Fibroblast of the conjunctiva (primary cell): ENCODE measurements around the gene NUTM1.
"Not testable (repeated sequence)": the region's sequence is repeated elsewhere in the genome, so short reads cannot be mapped to it uniquely, and the experiment has no call there.

Source experiments
- DNase-seq: peaks from one replicate; pipeline ENCODE4 v3.0.0-alpha.2; 2010; ENCODE audit warnings: low read depth

NUTM1 gene

DNA sequence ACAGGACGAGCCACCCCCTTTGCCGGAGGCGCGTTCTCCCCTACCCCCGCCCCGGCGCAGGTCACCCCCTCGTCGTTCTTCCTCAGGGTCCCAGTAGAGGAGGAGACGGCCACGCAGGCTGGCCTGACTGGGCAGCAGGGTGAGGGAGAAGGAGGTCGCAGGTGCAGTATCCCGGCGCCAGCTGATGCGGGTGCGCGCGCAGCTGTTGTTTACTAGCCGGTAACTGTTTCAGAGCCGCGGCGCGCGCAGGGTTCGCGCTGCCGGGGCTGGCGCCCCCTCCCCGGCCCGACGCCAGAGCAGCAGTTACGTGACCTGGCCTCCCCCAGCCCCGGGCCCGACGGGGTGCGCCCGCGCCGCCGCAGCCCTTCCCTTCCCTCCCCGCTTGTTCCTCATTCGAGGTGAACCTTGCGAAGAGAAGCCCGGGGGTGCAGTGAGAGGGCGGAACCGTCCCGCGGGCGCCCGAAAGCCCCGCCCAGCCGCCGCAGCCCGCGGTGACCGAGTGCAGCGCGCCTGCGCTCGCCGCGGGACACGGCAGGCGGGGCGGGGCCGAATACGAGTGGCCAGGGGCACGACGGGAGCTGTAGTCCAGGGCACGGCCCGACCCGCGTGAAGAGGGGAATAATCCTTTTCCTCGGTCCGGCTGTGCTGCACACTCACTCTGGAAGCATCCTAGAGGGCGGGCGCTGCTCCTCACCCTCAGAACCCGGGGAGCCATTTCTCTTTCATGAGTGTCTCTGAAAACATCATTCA lies 5.4 kb upstream of the NUTM1 start, which contains the start of gene SLC12A6:
Gene SLC12A6 (minus strand): TSS at position 225 of the 750 bp plus-strand sequence. CDS start 1,101 bp downstream, outside the sequence.
- peak; percentile 83 for DNase-seq

DNA sequence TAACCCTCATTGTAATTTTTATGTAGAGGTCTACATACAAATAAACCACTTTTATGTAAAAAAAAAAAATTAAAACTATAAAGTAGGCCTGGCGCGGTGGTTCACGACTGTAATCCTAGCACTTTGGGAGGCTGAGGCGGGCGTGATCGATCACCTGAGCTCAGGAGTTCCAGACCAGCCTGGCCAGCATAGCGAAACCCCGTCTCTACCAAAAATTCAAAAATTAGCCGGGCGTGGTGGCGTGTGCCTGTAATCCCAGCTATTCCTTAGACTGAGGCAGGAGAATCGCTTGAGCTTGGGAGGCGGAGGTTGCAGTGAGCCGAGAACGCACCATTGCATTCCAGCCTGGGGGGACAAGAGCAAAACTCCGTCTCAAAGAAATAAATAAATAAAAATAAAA lies 4.8 kb upstream of the NUTM1 start:
- no peak for DNase-seq

DNA sequence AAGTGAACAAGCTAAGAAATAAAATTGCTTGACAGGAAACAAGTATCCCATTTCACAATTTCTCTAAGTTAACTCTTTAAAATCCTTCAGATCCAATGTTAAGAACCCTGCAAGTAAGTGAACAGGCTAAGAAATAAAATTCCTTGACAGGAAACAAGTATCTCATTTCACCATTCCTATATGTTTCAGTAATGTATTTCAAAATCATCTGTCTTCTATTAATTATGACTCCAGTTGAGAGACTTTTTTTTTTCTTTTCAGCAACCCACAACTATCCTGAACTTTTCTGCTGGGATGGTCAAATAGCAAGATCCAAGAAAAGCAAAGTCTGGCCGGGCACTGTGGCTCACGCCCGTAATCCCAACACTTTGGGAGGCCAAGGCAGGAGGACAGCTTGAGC lies 3.2 kb upstream of the NUTM1 start:
- no peak for DNase-seq

DNA sequence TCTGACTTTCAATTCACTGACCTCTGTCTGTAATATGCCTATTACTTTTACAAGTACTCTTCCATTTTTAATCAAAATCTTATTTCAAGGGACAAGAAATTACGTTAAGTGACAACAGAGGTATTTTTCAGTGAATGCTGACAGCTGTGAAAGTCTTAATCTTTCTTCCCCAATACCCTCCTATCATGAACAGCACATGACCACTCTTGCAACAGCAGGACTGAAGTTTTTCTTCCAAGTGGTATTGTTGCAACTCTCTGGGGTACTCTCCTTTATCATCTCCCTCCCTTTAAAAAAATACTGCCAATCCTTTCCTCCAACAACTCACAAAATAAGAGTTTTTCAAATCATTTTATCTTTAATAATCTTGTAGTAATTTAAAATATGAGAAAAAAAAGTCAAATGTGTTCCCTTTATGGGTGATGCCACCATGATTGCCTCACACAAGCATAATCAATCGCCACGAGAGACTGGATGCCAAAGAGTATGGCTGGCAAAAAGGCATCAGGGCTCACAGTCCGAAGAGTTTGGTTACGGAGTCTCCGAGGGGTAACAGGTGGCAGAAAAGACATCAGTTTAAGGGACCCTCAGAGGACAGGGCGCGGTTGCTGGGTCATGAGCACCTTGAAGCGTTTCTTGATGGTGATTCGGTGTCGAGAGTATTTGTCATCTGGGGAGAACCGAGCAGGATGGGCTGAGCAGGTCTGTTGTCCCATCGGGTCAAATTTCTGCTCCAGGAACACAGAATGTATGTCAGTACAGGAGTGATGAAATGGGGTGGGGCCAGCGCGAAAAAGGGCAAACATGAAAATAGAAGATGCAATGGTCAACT lies 1.5 kb upstream of the NUTM1 start:
- DNase-seq: no peak

DNA sequence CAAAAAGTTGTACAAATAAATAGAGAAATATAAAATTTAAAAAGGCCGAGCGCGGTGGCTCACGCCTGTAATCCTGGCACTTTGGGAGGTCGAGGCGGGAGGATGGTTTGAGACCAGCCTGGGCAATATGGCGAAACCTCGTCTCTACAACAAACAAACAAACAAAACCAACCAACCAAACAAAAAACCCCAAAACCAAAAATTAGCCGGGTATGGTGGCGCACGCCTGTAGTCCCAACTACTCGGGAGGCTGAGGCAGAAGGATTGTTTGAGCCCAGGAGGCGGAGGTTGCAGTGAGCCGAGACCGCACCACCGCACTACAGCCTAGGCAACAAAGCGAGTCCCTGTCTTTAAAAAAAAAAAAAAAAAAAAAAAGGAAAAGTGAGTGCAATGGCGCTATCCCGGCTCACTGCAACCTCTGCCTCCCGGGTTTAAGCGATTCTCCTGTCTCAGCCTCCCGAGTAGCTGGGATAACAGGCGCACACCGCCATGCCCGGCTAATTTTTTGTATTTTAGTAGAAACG lies 840 bp upstream of the NUTM1 start:
- not testable (repeated sequence) for DNase-seq

DNA sequence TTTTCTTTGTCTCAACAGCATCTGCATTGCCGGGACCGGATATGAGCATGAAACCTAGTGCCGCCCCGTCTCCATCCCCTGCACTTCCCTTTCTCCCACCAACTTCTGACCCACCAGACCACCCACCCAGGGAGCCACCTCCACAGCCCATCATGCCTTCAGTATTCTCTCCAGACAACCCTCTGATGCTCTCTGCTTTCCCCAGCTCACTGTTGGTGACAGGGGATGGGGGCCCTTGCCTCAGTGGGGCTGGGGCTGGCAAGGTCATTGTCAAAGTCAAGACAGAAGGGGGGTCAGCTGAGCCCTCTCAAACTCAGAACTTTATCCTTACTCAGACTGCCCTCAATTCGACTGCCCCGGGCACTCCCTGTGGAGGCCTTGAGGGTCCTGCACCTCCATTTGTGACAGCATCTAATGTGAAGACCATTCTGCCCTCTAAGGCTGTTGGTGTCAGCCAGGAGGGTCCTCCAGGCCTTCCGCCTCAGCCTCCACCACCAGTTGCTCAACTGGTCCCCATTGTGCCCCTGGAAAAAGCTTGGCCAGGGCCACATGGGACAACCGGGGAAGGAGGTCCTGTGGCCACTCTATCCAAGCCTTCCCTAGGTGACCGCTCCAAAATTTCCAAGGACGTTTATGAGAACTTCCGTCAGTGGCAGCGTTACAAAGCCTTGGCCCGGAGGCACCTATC lies 5.0 kb downstream of the NUTM1 start:
- no peak for DNase-seq

DNA sequence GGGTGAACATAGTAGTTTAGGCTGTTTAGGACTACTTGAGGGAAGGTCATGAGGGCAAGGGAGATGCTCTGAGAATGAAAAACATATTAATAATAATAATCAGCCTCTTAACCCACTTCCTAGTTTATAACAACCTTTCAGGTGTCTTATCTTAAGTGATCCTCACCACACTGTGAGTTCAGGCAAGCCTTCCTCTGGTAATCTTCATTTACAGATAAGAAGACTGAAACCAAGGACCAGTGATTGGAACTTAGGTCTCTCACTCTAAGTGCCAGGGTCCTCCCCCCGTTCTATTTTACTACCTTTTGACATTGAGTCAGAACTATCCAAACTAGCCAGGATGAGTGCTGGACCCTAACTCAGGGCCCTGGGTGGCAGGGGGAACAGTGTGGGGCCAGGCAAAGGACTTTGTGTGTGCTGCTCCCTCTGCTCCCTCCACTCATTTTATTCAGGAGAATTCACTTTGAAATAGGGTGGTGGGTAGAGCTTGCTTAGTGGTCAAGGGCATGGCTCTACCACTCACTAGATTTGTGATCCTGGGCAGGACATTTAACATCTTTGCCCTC lies 5.7 kb downstream of the NUTM1 start:
- DNase-seq: no peak

DNA sequence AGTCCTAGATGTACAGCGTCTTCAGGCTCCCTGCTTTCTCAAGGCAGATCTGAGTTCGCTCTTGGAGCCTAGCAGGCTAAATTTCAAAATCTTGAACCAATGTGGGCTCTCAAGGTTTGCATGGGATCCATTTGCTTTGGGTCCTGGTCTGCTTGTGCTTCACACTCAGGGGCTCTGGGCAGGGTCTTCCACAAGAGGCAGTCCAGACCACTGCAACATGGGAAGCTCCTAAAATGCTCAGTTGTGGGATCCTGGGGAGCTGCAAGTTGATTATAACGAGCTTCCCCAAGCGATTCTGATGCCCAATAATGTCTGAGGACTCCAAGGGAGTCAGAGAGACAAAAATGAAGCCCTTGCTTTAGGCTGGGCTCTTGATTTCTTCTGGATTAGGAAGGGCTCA lies 6.7 kb downstream of the NUTM1 start:
- DNase-seq: no peak

DNA sequence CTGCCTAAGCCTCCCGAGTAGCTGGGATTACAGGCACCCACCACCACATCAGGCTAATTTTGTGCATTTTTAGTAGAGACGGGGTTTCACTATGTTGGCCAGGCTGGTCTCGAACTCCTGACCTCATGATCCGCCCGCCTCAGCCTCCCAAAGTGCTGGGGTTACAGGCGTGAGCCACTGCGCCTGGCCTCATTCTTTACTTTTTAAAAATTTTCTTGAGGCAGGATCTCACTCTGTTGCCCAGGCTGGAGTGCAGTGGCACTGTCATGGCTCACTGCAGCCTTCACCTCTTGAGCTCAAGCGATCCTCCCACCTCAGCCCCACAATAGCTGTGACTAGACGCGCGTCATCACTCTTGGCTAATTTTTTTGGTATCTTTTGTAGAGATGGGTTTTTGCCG lies 9.9 kb downstream of the NUTM1 start:
- not testable (repeated sequence) for DNase-seq

DNA sequence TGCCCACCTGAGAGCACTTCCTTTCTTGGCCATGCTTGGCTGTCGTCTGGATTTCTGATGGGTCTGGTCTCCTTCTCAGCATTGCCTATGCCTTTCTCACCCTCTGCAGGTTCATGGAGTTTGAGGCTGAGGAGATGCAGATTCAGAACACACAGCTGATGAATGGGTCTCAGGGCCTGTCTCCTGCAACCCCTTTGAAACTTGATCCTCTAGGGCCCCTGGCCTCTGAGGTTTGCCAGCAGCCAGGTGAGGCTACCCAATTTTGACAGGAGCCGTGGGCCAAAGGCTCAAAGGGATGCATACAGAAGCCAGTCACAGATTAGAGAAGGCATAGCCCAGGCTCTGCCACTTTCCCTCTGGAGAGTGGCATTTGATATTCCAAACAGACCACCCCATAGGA lies 10.5 kb downstream of the NUTM1 start:
- no peak for DNase-seq

DNA sequence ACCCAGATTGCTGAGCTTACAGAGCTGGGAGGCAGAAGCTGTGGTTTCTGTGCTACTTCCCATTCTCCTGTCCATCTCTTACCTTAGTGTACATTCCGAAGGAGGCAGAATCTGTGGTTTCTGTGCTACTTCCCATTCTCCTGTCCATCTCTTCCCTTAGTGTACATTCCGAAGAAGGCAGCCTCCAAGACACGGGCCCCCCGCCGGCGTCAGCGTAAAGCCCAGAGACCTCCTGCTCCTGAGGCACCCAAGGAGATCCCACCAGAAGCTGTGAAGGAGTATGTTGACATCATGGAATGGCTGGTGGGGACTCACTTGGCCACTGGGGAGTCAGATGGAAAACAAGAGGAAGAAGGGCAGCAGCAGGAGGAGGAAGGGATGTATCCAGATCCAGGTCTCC lies 11.2 kb downstream of the NUTM1 start:
- no peak for DNase-seq

DNA sequence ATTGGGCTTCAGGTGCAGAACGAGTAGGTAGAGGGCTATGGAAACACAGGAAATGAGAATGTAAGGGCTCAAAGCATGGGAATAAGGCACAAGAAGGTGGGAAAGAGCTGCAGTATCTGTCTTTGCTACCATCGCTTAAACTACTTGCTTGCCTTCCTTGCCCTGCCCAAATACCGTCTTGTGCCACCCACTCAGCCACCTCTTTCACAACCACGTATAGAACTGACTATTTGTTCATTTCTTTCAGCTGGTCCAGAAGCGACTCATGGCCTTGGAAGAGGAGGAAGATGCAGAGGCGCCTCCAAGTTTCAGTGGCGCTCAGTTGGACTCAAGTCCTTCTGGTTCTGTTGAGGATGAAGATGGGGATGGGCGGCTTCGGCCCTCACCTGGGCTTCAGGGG lies 12.1 kb downstream of the NUTM1 start:
- DNase-seq: no peak

DNA sequence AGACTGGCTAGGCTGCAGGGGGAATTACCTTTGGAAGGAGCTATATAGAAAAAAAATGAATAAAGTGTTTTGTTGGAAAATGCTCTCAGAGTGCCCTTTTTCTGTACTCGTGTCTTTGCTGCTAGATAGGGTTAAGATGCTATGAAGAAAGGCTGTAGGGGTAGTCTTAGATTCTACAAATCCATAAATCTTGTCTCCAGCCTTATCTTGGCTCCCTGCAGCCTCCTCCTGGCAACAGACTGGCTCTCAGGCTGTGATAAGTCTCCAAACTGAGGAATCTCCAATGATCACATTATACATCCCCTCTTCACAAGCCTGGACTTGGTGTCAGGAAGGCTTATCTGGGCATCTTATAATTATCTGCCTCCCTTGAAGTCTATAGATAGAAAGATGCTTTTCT lies 14.5 kb downstream of the NUTM1 start:
- DNase-seq: no peak

DNA sequence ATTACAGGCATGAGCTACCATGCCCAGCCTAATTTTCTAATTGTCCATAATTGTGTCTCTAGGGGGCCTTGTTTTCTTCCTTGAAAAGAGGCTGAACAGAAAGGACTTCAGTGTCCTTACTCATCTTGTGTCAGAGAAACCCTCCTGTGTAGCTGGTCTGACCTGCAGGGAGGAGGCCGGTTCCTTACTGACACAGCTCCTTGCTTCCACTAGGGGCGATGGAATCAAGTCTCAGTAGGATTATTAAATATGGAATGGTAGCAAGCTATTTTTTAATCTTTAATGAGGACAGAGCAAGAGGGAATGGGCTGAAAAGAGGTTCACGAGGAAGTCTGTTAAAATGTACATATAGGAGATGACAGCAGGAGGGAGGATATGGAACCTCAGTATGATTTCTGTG lies 15.3 kb downstream of the NUTM1 start:
- no peak for DNase-seq

DNA sequence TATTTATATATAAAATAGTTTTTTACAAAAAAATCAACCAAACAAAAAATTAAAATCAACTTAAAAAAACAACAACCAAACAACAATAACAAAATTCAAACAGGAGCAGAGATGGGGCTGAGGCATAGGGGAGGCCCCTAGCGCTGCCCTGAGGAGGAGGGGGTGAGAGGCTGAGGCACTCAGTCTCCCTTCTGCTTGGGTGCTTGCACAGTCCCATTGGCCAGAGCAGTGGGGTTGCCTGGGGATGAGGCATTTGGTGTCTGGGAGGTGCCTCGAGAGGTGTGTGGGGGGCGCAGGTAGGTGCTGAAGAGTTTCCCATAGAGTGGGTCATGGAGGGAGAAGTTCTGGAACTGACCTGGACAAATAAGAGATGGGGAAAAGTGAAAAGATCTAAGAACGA lies 15.8 kb downstream of the NUTM1 start:
- DNase-seq: no peak

DNA sequence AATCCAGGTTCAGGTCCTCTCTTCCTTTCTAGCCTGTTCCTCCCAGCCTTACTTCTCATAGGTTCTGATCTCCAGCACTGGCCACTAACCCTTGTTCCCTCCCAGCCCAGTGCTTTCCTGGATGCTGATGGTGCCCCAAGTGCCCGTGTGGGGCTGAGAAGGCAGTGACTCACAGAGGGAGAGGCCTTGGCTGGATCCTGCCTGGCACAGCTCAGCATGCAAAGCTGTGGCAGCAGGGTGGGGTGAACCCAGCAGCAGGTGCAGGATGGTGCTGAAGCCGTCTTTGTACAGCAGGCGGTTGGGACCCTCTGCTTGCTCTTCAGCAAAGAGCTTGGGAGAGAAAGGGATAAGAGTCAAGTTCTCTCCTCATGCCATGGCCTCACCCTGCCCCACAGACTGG lies 16.3 kb downstream of the NUTM1 start:
- DNase-seq: no peak

DNA sequence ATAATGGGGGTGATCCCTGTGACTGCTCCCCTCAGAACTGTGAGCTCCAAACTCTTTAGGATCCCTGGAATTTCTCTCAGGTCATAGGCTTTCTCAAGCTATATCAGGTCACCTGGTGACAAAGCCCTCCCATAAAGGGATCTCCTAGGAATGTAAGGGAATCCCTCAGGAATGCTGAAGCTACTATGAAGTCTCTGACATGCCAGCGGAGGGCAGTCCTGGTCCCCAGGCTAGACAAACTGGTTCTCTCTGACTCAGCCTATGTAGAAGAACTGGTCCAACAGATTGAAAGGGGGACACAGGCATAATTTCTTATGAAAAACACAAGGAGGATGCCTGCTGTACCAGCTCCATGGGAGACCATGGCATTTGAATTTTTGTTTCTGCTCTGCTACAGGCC lies 17.2 kb downstream of the NUTM1 start:
- DNase-seq: no peak

DNA sequence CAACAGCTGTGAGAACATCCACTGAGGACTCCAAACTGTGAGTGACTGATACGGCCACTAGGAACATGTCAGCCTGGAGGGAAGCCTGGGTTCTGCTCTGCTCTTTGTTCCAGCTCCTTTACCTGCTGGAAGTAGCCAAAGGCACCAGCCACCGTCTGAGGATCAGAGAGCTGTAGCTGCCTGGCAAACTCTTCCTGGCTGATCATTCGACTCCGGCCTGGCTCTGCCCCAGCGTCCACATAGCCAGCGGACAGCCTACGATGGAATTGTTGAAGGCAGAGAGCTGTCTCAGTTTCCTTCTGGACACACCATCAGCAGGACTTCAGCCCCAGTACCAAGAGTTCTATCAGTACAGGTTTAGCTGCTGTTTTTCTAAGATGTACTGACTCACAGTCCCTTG lies 18.2 kb downstream of the NUTM1 start:
- no peak for DNase-seq

DNA sequence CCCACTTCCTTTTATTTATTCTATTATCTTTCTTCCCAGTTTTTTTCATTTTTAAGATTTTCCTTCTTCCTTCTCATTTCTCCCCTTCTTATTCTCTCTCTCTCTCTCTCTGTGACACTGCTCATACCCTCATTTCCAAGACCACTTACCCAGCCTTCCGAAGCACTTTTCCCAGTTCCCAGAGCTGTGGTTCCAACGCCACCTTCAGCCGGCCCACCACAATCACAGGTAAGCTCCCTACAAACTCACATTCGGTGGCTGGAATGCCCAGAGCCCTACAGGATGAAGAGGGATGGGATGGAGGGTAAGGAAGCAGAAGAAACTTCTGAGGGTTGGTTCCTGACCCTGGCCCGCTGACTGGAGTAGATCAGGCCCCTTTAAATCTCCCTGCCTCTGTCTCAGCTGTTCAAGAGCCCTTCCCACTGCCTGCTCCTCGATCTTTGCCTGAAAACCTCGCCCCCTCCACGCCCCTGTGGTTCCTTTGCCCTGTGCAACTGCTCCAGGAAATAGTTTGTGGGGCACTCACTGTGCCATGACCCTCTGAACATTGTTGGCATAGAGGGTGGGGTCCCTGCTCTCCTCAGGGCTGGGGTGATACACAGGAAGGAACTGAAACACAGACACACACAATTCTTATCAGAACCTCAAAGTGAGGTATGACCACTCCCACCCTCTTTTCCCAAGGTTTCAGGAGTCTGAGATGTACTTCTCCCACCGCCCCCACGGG lies 19.1 kb downstream of the NUTM1 start:
- DNase-seq: no peak

DNA sequence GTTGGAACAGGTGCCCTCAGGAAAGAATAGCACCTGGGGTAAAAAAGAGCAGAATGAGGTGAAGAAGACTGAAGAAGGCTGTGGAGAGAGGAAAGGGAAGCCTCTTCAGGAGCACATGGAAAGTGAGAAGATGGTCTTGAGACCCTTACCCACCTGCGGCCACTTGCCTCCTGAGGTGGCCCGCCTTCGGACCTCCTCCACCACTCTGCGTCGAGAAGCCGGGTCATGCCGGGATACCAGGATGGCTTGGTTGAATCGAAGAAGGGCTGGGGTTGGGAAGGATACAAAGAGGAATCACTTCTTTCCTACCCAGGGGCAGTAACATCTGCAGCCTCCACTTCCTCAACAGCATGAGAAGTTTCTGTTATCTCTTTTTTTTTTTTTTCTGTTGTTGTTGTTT lies 20.9 kb downstream of the NUTM1 start:
- no peak for DNase-seq

DNA sequence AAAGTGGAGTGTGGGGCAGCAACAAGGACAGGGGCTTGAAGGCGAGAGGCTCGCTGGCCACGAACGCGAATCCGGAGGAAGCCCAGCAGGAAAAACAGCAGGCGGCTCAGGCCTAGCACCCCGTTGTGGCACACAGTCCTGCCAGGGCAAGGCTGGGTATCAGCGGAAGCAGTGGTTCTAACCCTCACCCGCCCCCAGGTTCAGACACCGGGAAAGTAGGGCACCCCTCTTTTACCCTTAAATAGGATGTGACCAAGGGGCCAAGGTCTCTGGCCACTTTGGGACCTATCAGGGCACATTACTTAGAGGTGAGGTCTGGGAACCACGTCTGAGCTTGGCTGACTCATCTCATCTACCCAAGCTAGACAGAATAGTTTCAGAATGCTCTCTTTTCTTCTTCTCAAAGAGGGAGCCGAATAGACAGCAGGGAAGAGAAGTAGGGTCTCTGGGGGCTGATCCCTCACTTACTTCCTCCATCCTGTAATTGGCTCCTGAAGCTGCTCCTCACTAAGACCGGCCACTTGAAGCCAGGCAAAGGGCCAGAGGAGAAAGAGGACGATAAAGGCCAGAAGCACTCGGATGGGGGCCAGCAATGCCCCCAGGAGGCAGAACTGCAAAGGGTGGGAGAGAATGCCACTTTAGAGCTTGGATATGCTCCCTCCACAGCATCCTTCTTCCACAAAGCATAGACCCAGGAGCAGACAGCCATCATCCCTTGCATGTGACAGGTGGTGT lies 22.1 kb downstream of the NUTM1 start:
- no peak for DNase-seq
